Retinal pigment epithelial cell (primary cell): ENCODE results near the gene TWF2.

Experiments
- DNase-seq: peaks from one replicate; pipeline ENCODE4 v3.0.0-alpha.2; 2010; ENCODE audit warnings: low read depth
- H3K4me3 ChIP-seq: 2 replicates; pipeline ENCODE4 v1.5.1; 2011; ENCODE audit warnings: mild to moderate bottlenecking, low read length, control low read depth, moderate library complexity
- TF ChIP-seq, protein P1 (sequence below): conservative IDR thresholded peaks from 2 replicates; pipeline ENCODE4 v1.5.1; 2011; ENCODE audit warnings: low read depth, low read length, control low read depth, inconsistent platforms

TWF2 gene

DNA sequence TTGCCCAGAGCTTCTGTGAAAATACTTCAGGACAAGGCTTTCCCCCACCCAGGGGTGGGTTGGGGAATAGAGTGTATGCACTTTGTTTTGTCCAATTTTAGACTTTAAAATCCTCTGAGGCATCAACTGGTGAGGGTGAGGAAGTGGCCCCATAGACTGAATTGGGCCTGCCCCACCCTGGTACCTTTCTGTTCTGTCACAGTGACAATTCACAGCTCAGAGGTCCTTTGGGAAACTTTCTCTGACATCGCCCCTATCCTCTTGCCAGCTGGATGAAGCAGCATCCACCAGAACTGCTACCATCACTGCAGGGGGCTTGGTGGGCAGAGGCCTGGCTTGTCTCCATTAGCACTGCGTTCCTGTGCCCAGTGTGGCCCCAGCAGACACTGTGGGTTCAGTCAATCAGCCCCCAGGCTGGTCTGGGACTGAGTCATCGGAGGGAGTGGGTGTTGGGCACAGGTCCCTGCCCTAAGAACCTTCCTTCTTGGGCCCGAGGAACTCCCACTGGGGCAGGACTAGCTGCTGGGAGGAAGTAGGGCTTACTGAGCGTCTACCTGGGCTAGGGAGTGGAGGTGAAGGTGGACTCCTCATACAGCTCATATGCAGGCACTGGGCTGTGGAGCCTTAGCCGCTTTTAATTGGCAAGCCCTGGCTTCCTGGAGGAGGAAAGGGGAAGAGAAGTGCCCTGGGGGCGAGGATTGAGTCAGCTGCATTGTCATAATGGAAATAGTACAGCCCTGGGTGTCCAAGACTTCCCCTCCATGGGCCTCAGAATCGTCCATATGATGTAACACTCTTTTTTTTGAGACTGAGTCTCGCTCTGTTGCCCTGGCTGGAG, 5.1 kb upstream of the TWF2 start:
- no peak overlapping the region for H3K4me3 ChIP-seq
- DNase-seq, result no peak
- TF ChIP-seq, protein P1, sequence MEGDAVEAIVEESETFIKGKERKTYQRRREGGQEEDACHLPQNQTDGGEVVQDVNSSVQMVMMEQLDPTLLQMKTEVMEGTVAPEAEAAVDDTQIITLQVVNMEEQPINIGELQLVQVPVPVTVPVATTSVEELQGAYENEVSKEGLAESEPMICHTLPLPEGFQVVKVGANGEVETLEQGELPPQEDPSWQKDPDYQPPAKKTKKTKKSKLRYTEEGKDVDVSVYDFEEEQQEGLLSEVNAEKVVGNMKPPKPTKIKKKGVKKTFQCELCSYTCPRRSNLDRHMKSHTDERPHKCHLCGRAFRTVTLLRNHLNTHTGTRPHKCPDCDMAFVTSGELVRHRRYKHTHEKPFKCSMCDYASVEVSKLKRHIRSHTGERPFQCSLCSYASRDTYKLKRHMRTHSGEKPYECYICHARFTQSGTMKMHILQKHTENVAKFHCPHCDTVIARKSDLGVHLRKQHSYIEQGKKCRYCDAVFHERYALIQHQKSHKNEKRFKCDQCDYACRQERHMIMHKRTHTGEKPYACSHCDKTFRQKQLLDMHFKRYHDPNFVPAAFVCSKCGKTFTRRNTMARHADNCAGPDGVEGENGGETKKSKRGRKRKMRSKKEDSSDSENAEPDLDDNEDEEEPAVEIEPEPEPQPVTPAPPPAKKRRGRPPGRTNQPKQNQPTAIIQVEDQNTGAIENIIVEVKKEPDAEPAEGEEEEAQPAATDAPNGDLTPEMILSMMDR, result no peak

DNA sequence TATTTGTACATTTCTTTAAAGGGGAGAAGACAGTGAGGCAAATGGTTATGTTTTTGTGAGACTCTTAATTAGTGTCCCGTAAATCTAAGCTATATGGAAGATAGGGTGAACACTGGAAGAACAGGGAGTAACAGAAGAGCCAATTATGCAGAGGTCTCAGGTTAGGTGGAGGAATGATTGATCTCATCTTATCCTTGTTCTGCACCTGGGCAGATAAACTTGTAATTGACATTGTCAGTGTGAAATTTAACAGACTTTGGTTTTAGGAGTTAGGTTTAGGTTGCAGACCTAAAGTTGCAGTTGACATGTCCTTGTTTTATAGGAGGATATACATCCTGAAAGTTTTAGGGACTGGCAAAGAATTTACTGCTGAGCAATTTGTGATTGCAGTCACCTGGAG, 3.1 kb upstream of the TWF2 start:
- DNase-seq, result no peak
- TF ChIP-seq, protein P1, result no peak
- H3K4me3 ChIP-seq, result no peak overlapping the region

DNA sequence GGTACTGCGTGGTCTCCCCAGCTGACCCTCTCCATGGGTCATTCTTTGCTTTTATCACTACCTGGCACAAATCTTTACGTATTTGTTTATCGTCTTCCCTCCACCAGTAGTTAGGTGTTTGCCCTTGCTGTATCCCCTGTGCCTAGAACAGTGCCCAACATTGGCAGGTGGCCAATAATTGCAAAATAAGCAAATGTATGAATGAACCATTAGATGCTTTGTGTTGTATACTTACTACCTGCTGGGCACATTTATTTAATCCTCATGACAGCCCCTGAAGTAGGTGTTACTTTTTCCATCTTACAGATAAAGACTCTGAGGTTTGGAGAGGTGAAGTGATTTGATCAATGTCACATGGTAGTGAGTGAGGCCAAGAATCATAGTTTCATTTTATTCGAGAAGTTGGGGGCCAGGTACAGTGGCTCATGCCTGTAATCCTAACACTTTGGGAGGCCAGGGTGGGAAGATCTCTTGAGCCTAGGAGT, 2.0 kb upstream of the TWF2 start:
- no peak for DNase-seq
- no peak overlapping the region for H3K4me3 ChIP-seq
- TF ChIP-seq, protein P1, result no peak

GRCh38 chr3:52240059-52240885, 1.3 kb upstream of the TWF2 start:
- H3K4me3 ChIP-seq, result peak overlapping the region; percentile 82
- TF ChIP-seq, protein P1, result peak; percentile 19

DNA sequence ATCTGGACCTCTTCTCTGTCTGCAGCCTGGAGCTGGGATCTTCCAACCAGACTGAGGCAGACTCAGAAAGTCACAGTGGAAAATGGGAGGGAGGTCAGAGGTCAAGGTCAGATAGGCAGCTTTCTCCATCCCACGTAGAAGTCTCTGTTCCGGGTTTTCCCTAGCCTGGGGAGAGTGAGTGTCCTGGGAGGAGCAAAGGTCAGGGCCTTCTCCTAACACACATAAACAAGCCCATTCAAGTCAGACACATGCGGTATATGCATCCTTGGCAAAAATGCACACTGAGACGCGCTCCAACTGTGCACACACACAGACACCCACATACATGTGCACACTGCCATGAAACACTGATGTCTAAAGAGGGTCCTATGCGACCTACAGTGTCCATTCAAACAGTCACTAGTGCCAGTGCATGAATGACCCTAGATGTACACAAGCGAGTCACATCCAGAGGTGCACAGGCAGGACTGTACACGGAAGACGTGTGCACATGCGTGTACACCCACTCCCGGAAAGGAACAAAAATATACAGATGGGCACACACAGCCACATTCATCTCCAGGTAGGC, 681 bp downstream of the TWF2 start:
- DNase-seq, result no peak
- TF ChIP-seq, protein P1, result no peak
- peak overlapping the region; percentile 82 for H3K4me3 ChIP-seq

More at GRCh38 chr3:52240059-52240885, 1.3 kb upstream of the TWF2 start:
- peak; percentile 80 for DNase-seq

GRCh38 chr3:52237657-52238172, 1.2 kb downstream of the TWF2 start:
- H3K4me3 ChIP-seq, result peak overlapping the region; percentile 82
- DNase-seq, result no peak
- TF ChIP-seq, protein P1, result no peak
